ENCODE measurements around the gene CLSTN2.

Gene CLSTN2

DNA sequence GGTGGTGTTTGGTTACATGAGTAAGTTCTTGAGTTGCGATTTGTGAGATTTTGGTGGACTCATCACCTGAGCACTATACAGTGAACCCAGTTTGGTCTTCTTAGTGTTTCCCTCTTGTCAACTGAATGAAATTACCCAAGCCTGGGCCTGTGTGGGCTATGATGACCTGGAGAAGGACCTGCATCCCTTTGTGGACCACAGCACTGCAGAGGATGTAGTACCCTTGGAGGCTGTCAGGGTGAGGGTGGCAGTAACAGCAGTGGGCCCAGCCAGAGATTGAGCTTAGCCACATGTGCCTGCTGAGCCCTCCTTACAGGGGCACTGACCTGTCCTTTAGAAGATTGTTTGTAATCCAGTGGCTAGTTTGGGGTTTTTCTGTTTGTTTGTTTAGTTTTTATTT is 492.8 kb downstream of the CLSTN2 start (continued):
- TF ChIP-seq ZNF837 (tag by site-specific recombination; IDR thresholded peaks at IDR 0.05), result no peak

DNA sequence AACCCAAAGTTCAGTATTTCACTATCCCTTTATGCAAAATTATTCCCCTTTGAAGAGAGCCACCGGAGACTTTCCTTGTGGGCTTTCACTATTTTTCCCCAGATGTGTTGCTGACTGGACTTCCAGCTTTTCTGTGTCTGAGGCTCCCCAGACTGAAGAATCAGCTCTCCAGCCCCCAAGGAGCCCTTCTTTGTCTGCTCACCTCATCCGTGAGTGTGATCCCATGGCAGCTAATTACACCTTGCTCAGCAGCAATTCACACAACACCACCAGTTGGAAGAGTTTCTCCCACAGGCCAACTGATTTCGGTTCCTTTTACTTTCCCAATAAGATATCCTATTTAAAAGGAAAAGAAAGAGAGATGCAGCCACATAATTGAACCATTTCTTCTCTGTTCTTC is 493.4 kb downstream of the CLSTN2 start:
- TF ChIP-seq SP3 (tag by site-specific recombination; IDR thresholded peaks at IDR 0.05), result no peak
- no peak for TF ChIP-seq ZNF221 (tag by site-specific recombination; IDR thresholded peaks at IDR 0.05; ENCODE audit: borderline replicate concordance)
- TF ChIP-seq, protein P1, sequence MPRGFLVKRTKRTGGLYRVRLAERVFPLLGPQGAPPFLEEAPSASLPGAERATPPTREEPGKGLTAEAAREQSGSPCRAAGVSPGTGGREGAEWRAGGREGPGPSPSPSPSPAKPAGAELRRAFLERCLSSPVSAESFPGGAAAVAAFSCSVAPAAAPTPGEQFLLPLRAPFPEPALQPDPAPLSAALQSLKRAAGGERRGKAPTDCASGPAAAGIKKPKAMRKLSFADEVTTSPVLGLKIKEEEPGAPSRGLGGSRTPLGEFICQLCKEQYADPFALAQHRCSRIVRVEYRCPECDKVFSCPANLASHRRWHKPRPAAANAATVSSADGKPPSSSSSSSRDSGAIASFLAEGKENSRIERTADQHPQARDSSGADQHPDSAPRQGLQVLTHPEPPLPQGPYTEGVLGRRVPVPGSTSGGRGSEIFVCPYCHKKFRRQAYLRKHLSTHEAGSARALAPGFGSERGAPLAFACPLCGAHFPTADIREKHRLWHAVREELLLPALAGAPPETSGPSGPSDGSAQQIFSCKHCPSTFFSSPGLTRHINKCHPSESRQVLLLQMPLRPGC (tag by site-specific recombination; IDR thresholded peaks at IDR 0.05), result no peak
- TF ChIP-seq, protein P2, sequence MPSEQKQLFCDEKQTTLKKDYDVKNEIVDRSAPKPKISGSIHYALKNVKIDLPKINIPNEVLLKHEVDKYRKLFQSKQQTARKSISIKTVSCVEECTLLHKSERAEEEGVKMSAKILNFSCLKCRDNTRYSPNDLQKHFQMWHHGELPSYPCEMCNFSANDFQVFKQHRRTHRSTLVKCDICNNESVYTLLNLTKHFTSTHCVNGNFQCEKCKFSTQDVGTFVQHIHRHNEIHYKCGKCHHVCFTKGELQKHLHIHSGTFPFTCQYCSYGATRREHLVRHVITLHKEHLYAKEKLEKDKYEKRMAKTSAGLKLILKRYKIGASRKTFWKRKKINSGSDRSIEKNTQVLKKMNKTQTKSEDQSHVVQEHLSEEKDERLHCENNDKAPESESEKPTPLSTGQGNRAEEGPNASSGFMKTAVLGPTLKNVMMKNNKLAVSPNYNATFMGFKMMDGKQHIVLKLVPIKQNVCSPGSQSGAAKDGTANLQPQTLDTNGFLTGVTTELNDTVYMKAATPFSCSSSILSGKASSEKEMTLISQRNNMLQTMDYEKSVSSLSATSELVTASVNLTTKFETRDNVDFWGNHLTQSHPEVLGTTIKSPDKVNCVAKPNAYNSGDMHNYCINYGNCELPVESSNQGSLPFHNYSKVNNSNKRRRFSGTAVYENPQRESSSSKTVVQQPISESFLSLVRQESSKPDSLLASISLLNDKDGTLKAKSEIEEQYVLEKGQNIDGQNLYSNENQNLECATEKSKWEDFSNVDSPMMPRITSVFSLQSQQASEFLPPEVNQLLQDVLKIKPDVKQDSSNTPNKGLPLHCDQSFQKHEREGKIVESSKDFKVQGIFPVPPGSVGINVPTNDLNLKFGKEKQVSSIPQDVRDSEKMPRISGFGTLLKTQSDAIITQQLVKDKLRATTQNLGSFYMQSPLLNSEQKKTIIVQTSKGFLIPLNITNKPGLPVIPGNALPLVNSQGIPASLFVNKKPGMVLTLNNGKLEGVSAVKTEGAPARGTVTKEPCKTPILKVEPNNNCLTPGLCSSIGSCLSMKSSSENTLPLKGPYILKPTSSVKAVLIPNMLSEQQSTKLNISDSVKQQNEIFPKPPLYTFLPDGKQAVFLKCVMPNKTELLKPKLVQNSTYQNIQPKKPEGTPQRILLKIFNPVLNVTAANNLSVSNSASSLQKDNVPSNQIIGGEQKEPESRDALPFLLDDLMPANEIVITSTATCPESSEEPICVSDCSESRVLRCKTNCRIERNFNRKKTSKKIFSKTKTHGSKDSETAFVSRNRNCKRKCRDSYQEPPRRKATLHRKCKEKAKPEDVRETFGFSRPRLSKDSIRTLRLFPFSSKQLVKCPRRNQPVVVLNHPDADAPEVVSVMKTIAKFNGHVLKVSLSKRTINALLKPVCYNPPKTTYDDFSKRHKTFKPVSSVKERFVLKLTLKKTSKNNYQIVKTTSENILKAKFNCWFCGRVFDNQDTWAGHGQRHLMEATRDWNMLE (tag by site-specific recombination; conservative IDR thresholded peaks at IDR 0.05; ENCODE audit: low read depth), result no peak
- no peak for TF ChIP-seq ZNF223 (tag by site-specific recombination; IDR thresholded peaks at IDR 0.05)
- TF ChIP-seq ZEB2 (tag by site-specific recombination; IDR thresholded peaks at IDR 0.05), result no peak
- TF ChIP-seq ZNF549 (tag by site-specific recombination; IDR thresholded peaks at IDR 0.05), result no peak
- TF ChIP-seq ZNF37A (tag by site-specific recombination; IDR thresholded peaks at IDR 0.05), result no peak
- TF ChIP-seq ZNF621 (tag by site-specific recombination; IDR thresholded peaks at IDR 0.05), result no peak
- no peak for TF ChIP-seq ZNF792 (tag by site-specific recombination; IDR thresholded peaks at IDR 0.05)
- no peak for TF ChIP-seq ZNF10 (tag by site-specific recombination; IDR thresholded peaks at IDR 0.05)
- POLR2A ChIA-PET, result no interaction called here
- Histone ChIP-seq H3K9me3 (ENCODE audit: control insufficient read depth, insufficient read depth, low read depth, low read length) (no peaks in the 10 kb centered on the region), H3K4me3 (ENCODE audit: low read depth, low read length) (no peak overlapping the region), H3K4me1 (ENCODE audit: control insufficient read depth, insufficient read depth, low read length) (no peaks in the 10 kb centered on the region), H3K36me3 (ENCODE audit: control insufficient read depth in 2 of 2, insufficient read depth in 1 of 2, low read length in 2 of 2) (no peaks in the 10 kb centered on the region), H3K27ac (ENCODE audit: extremely low read depth, low read depth, low read length) (no peak overlapping the region)
- CTCF ChIA-PET, result interaction anchor here (1.3 kb wide), 1 partner anchor 10 kb away, joined by 4 read pairs; no protein-coding TSS in a partner anchor

DNA sequence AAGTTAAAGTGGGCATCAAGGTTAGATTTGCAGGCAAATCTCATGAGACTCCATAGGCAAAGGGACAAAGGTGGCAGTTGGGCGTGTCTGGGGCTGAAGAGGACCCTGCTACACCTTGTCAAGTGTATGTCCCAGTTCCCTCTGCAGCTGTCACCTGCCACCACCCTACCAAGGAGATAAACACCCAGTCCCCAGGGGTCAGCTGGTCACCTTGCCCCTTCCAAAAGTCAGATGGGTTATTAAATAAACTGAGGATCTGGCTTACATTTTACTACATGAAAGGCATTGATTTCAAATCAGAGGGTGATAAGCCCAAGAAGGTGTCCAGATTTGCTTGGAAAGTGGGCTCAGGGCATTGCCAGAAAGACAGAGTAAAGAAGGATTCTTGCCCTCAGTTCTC is 494.8 kb downstream of the CLSTN2 start:
- Histone ChIP-seq H3K9me3 (ENCODE audit: control insufficient read depth, insufficient read depth, low read depth, low read length) (no peaks in the 10 kb centered on the region), H3K27ac (ENCODE audit: extremely low read depth, low read depth, low read length) (no peak overlapping the region), H3K4me1 (ENCODE audit: control insufficient read depth, insufficient read depth, low read length) (no peaks in the 10 kb centered on the region), H3K36me3 (ENCODE audit: control insufficient read depth in 2 of 2, insufficient read depth in 1 of 2, low read length in 2 of 2) (no peaks in the 10 kb centered on the region), H3K4me3 (ENCODE audit: low read depth, low read length) (no peak overlapping the region)
- ChIA-PET CTCF (interaction anchor here (0.7 kb wide), 1 partner anchor 153 kb away, joined by 3 read pairs; no protein-coding TSS in a partner anchor), POLR2A (no interaction called here)
- TF ChIP-seq SP3 (tag by site-specific recombination; IDR thresholded peaks at IDR 0.05), result no peak
- TF ChIP-seq ZNF837 (tag by site-specific recombination; IDR thresholded peaks at IDR 0.05), result no peak

DNA sequence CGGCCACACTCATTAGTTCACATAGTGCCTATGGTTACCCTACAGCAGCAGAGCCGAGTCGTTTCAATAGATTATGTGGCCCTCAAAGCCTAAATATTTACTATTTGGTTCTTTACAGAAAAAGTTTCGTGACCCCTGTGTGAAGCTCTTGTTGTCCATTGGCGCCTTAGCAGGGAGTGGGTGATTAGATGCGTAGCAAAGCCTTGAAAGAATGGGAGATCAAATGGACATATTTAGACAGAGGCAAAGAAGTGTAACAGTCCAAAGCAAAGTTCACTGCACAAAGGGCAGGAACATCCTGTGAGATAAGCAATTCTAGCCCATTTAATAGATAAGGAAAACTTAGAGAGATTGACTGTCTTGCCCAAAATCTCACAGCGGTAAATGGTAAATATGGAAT is 495.5 kb downstream of the CLSTN2 start:
- Histone ChIP-seq H3K4me3 (ENCODE audit: low read depth, low read length) (no peak overlapping the region), H3K4me1 (ENCODE audit: control insufficient read depth, insufficient read depth, low read length) (no peaks in the 10 kb centered on the region), H3K9me3 (ENCODE audit: control insufficient read depth, insufficient read depth, low read depth, low read length) (no peaks in the 10 kb centered on the region), H3K36me3 (ENCODE audit: control insufficient read depth in 2 of 2, insufficient read depth in 1 of 2, low read length in 2 of 2) (no peaks in the 10 kb centered on the region), H3K27ac (ENCODE audit: extremely low read depth, low read depth, low read length) (no peak overlapping the region)
- ChIA-PET POLR2A (no interaction called here), CTCF (interaction anchor here (0.7 kb wide), 1 partner anchor 154 kb away, joined by 3 read pairs; no protein-coding TSS in a partner anchor)
- TF ChIP-seq ZNF16 (tag by site-specific recombination; IDR thresholded peaks at IDR 0.05; ENCODE audit: low read depth) (no peak), HOXD13 (CRISPR knock-in tag; IDR thresholded peaks at IDR 0.05; ENCODE audit: borderline replicate concordance) (no peak), ZNF585B (tag by site-specific recombination; IDR thresholded peaks at IDR 0.05) (no peak), ZBTB1 (tag by site-specific recombination; IDR thresholded peaks at IDR 0.05) (no peak), ZNF155 (tag by site-specific recombination; IDR thresholded peaks at IDR 0.05) (no peak), ZNF473 (tag by site-specific recombination; IDR thresholded peaks at IDR 0.05) (no peak), ZNF701 (tag by site-specific recombination; IDR thresholded peaks at IDR 0.05) (no peak), ZNF529 (tag by site-specific recombination; IDR thresholded peaks at IDR 0.05; ENCODE audit: insufficient replicate concordance) (no peak), ZNF664 (tag by site-specific recombination; IDR thresholded peaks at IDR 0.05) (no peak)
- TF ChIP-seq, protein P3, sequence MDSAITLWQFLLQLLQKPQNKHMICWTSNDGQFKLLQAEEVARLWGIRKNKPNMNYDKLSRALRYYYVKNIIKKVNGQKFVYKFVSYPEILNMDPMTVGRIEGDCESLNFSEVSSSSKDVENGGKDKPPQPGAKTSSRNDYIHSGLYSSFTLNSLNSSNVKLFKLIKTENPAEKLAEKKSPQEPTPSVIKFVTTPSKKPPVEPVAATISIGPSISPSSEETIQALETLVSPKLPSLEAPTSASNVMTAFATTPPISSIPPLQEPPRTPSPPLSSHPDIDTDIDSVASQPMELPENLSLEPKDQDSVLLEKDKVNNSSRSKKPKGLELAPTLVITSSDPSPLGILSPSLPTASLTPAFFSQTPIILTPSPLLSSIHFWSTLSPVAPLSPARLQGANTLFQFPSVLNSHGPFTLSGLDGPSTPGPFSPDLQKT (IDR thresholded peaks at IDR 0.05; ENCODE audit: borderline replicate concordance, low read depth, low read length), result no peak

Data from HEK293 (cell line).